Retinal pigment epithelial cell (primary cell): ENCODE results near the gene LYPD3.

Source experiments
- DNase-seq: peaks from one replicate; pipeline ENCODE4 v3.0.0-alpha.2; 2010; ENCODE audit warnings: low read depth
- H3K4me3 ChIP-seq: 2 replicates; pipeline ENCODE4 v1.5.1; 2011; ENCODE audit warnings: mild to moderate bottlenecking, low read length, control low read depth, moderate library complexity
- TF ChIP-seq, protein P1 (sequence below): conservative IDR thresholded peaks from 2 replicates; pipeline ENCODE4 v1.5.1; 2011; ENCODE audit warnings: low read depth, low read length, control low read depth, inconsistent platforms

LYPD3 gene

GRCh38 chr19:43496960-43497359 lies 31.6 kb upstream of the LYPD3 start:
- TF ChIP-seq, protein P1, sequence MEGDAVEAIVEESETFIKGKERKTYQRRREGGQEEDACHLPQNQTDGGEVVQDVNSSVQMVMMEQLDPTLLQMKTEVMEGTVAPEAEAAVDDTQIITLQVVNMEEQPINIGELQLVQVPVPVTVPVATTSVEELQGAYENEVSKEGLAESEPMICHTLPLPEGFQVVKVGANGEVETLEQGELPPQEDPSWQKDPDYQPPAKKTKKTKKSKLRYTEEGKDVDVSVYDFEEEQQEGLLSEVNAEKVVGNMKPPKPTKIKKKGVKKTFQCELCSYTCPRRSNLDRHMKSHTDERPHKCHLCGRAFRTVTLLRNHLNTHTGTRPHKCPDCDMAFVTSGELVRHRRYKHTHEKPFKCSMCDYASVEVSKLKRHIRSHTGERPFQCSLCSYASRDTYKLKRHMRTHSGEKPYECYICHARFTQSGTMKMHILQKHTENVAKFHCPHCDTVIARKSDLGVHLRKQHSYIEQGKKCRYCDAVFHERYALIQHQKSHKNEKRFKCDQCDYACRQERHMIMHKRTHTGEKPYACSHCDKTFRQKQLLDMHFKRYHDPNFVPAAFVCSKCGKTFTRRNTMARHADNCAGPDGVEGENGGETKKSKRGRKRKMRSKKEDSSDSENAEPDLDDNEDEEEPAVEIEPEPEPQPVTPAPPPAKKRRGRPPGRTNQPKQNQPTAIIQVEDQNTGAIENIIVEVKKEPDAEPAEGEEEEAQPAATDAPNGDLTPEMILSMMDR, result no peak
- DNase-seq, result no peak

GRCh38 chr19:43495082-43495481 lies 29.7 kb upstream of the LYPD3 start:
- no peak overlapping the region for H3K4me3 ChIP-seq
- TF ChIP-seq, protein P1, result no peak
- DNase-seq, result no peak

More at GRCh38 chr19:43496960-43497359, 31.6 kb upstream of the LYPD3 start:
- no peak overlapping the region for H3K4me3 ChIP-seq

DNA sequence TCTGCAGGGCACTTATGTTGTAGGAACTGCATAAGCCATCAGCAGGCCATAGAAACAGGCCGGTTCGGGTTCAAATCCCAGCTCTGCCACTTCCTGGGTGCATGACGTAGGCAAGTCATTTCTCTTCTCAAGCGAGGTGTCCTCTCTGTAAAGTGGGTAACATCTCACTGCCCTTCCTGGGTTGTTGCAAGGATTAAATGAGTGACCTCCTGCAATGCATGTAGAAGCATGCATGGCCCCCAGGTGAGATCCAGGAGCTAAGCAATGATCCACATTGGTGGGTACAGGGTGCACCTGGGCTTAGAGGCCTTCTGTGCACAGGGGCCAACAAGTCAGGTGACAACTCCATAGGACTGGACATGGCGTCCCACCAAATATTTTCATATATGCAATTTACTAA lies 25.4 kb upstream of the LYPD3 start:
- TF ChIP-seq, protein P1, result no peak
- no peak overlapping the region for H3K4me3 ChIP-seq
- no peak for DNase-seq

DNA sequence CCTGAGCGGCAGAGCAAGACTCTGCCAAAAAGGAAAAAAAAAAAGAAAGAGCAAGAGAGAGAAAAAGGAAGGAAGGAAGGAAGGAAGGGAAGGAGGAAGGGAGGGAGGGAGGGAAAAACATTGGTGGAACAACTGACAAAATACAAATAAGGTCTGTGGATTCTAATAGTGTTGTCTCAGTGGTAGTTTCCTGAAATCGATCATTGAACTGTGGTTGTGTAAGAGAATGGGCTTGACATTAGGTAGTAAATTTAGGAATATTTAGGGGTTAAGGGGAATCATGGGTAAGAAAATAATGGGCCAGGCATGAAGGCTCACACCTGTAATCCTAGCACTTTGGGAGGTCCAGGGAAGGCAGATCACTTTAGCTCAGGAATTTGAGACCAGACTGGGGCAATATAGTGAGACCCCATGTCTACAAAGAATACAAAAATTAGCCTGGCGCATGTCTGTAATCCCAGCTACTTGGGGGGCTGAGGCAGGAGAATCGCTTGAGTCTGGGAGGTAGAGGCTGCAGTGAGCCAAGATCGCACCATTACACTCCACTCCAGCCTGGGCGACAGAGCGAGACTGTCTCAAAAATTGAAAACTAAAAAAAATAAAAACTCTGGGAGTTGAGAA lies 24.7 kb upstream of the LYPD3 start:
- H3K4me3 ChIP-seq, result no peak overlapping the region
- TF ChIP-seq, protein P1, result no peak
- DNase-seq, result no peak

DNA sequence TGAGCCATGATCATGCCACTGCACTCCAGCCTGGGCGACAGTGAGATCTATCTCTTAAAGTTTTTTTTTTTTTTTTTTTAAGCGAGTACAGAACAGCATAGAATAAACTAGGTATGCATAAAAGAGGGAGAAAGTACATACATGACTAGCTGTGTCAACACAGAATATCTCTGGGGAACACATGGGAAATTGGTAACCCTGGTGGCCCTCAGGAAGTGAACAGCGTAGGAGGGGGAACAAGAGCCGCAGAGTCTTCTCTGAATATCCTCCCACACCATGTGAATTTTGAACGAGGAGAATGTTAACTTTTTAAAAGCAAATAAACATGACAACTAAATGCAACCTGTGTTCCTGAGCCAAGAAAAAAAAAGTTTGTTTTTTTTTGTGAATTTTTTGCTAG lies 23.9 kb upstream of the LYPD3 start:
- no peak for DNase-seq
- TF ChIP-seq, protein P1, result no peak
- H3K4me3 ChIP-seq, result no peak overlapping the region

- DNase-seq, result no peak
- H3K4me3 ChIP-seq, result no peak overlapping the region
- TF ChIP-seq, protein P1, result no peak
Measured at GRCh38 chr19:43488179-43488578, 22.8 kb upstream of the LYPD3 start.

- DNase-seq, result no peak
- no peak overlapping the region for H3K4me3 ChIP-seq
- TF ChIP-seq, protein P1, result no peak
Measured at GRCh38 chr19:43486412-43486811, 21.0 kb upstream of the LYPD3 start.
